HUES64 (cell line): ENCODE data around the gene CAV2.
"Not testable (repeated sequence)": the region's sequence is repeated elsewhere in the genome, so short reads cannot be mapped to it uniquely, and the experiment has no call there.

Experiments
- H3K27ac ChIP-seq: 2 replicates; pipeline ENCODE4 v1.7.0; 2013; ENCODE audit warnings: low read depth, low read length, inconsistent platforms
- H3K27me3 ChIP-seq: 2 replicates; pipeline ENCODE4 v1.6.1; 2013; ENCODE audit warnings: mild to moderate bottlenecking, low read length; ENCODE audit not compliant: insufficient read depth
- H3K36me3 ChIP-seq: 2 replicates; pipeline ENCODE4 v1.6.1; 2013; ENCODE audit warnings: mild to moderate bottlenecking, low read length; ENCODE audit not compliant: insufficient read depth
- H3K4me1 ChIP-seq: 2 replicates; pipeline ENCODE4 v1.6.1; 2013; ENCODE audit warnings: mild to moderate bottlenecking, low read length, moderate library complexity; ENCODE audit not compliant: insufficient read depth
- H3K4me3 ChIP-seq: 2 replicates; pipeline ENCODE4 v1.5.1; 2013; ENCODE audit warnings: mild to moderate bottlenecking, low read length, moderate library complexity
- H3K9ac ChIP-seq: 2 replicates; pipeline ENCODE4 v1.6.1; 2013; ENCODE audit warnings: mild to moderate bottlenecking, low read depth, low read length
- H3K9me3 ChIP-seq: 2 replicates; pipeline ENCODE4 v1.6.1; 2013; ENCODE audit warnings: low read depth, low read length; ENCODE audit not compliant: insufficient read depth
- WGBS: fragments of 150-250, 120-280 bp; methylation state at CpG from one replicate; pipeline ENCODE4 v1.1.7; 2013; ENCODE audit warnings: missing lambda C conversion rate; 5-methylcytosine and 5-hydroxymethylcytosine counted together

CAV2 gene

GRCh38 chr7:116477625-116478024 is 21.9 kb upstream of the CAV2 start:
- no peak overlapping the region for H3K4me3 ChIP-seq
- no peak overlapping the region for H3K9ac ChIP-seq
- H3K27ac ChIP-seq: no peak overlapping the region

GRCh38 chr7:116478834-116479233 is 20.7 kb upstream of the CAV2 start:
- WGBS: 78% methylated on average over 1 of the region's 2 CpGs
- H3K4me3 ChIP-seq: no peak overlapping the region
- H3K36me3 ChIP-seq: no peaks in the 10 kb centered on the region
- H3K4me1 ChIP-seq: peaks cover 4% of the 10 kb centered on the region; the same call in 1 of the 2 replicates
- H3K9me3 ChIP-seq: 0 out of 2 replicates have a peak, but pooled peaks cover 3% of the 10 kb centered on the region
- no peak overlapping the region for H3K9ac ChIP-seq
- H3K27ac ChIP-seq: no peak overlapping the region
- H3K27me3 ChIP-seq: no peaks in the 10 kb centered on the region

More at GRCh38 chr7:116477625-116478024, 21.9 kb upstream of the CAV2 start:
- H3K9me3 ChIP-seq: 0 out of 2 replicates have a peak, but pooled peaks cover 3% of the 10 kb centered on the region
- no peaks in the 10 kb centered on the region for H3K27me3 ChIP-seq
- 86% methylated on average over 1 of the region's 1 CpG for WGBS
- no peaks in the 10 kb centered on the region for H3K36me3 ChIP-seq
- H3K4me1 ChIP-seq: peaks cover 4% of the 10 kb centered on the region; the same call in 1 of the 2 replicates

- H3K4me3 ChIP-seq: no peak overlapping the region
- no peaks in the 10 kb centered on the region for H3K36me3 ChIP-seq
- H3K9me3 ChIP-seq: no peaks in the 10 kb centered on the region
- H3K27me3 ChIP-seq: no peaks in the 10 kb centered on the region
- no peak overlapping the region for H3K9ac ChIP-seq
- WGBS: 95% methylated on average over 2 of the region's 2 CpGs
- no peak overlapping the region for H3K27ac ChIP-seq
- H3K4me1 ChIP-seq: no peaks in the 10 kb centered on the region
Observed at GRCh38 chr7:116483271-116483942, 16.1 kb upstream of the CAV2 start.

- not testable (repeated sequence) for H3K27ac ChIP-seq, H3K36me3 ChIP-seq, H3K27me3 ChIP-seq, H3K9ac ChIP-seq, H3K4me1 ChIP-seq, H3K9me3 ChIP-seq, H3K4me3 ChIP-seq
- 95% methylated on average over 3 of the region's 4 CpGs for WGBS
Observed at GRCh38 chr7:116484389-116484788, 15.1 kb upstream of the CAV2 start.

GRCh38 chr7:116487907-116488521 is 11.5 kb upstream of the CAV2 start:
- H3K36me3 ChIP-seq: no peaks in the 10 kb centered on the region
- no peak overlapping the region for H3K27ac ChIP-seq
- no peaks in the 10 kb centered on the region for H3K27me3 ChIP-seq
- no peak overlapping the region for H3K9ac ChIP-seq
- no peaks in the 10 kb centered on the region for H3K9me3 ChIP-seq
- 88% methylated on average over 4 of the region's 5 CpGs for WGBS
- H3K4me3 ChIP-seq: no peak overlapping the region
- H3K4me1 ChIP-seq: no peaks in the 10 kb centered on the region

- Histone ChIP-seq H3K4me1 (no peaks in the 10 kb centered on the region), H3K4me3 (no peak overlapping the region), H3K9ac (no peak overlapping the region), H3K27me3 (no peaks in the 10 kb centered on the region), H3K36me3 (no peaks in the 10 kb centered on the region), H3K27ac (no peak overlapping the region), H3K9me3 (no peaks in the 10 kb centered on the region)
- no CpG with 5 or more reads among the region's 2 CpGs for WGBS
Observed at GRCh38 chr7:116490351-116490750, 9.2 kb upstream of the CAV2 start.

GRCh38 chr7:116491887-116492653 is 7.5 kb upstream of the CAV2 start:
- H3K9me3 ChIP-seq: no peaks in the 10 kb centered on the region
- H3K27ac ChIP-seq: no peak overlapping the region
- no peaks in the 10 kb centered on the region for H3K36me3 ChIP-seq
- no peak overlapping the region for H3K9ac ChIP-seq
- H3K27me3 ChIP-seq: no peaks in the 10 kb centered on the region
- H3K4me1 ChIP-seq: no peaks in the 10 kb centered on the region
- H3K4me3 ChIP-seq: no peak overlapping the region
- 71% methylated on average over 2 of the region's 3 CpGs for WGBS

- H3K9me3 ChIP-seq: no peaks in the 10 kb centered on the region
- no peaks in the 10 kb centered on the region for H3K4me1 ChIP-seq
- no peaks in the 10 kb centered on the region for H3K27me3 ChIP-seq
- no peak overlapping the region for H3K9ac ChIP-seq
- H3K36me3 ChIP-seq: no peaks in the 10 kb centered on the region
- H3K4me3 ChIP-seq: no peak overlapping the region
- no peak overlapping the region for H3K27ac ChIP-seq
- 95% methylated on average over 3 of the region's 3 CpGs for WGBS
Observed at GRCh38 chr7:116492654-116493109, 6.9 kb upstream of the CAV2 start.

- H3K4me1 ChIP-seq: no peaks in the 10 kb centered on the region
- no peaks in the 10 kb centered on the region for H3K36me3 ChIP-seq
- no CpG with 5 or more reads among the region's 1 CpG for WGBS
- H3K9ac ChIP-seq: no peak overlapping the region
- H3K9me3 ChIP-seq: no peaks in the 10 kb centered on the region
- no peak overlapping the region for H3K4me3 ChIP-seq
- H3K27me3 ChIP-seq: peaks cover 3% of the 10 kb centered on the region; the same call in 1 of the 2 replicates
- H3K27ac ChIP-seq: no peak overlapping the region
Observed at GRCh38 chr7:116493449-116493848, 6.1 kb upstream of the CAV2 start.

GRCh38 chr7:116494472-116494871 is 5.1 kb upstream of the CAV2 start:
- Histone ChIP-seq H3K9me3 (no peaks in the 10 kb centered on the region), H3K36me3 (no peaks in the 10 kb centered on the region), H3K9ac (no peak overlapping the region), H3K27me3 (peaks cover 10% of the 10 kb centered on the region), H3K4me3 (no peak overlapping the region), H3K27ac (no peak overlapping the region), H3K4me1 (0 out of 2 replicates have a peak, but pooled peaks cover 3% of the 10 kb centered on the region)
- WGBS: 100% methylated on average over 1 of the region's 2 CpGs

GRCh38 chr7:116495736-116496135 is 3.8 kb upstream of the CAV2 start:
- H3K9ac ChIP-seq: no peak overlapping the region
- H3K27me3 ChIP-seq: peaks cover 23% of the 10 kb centered on the region
- peaks cover 7% of the 10 kb centered on the region for H3K4me1 ChIP-seq
- no peaks in the 10 kb centered on the region for H3K36me3 ChIP-seq
- H3K27ac ChIP-seq: no peak overlapping the region
- H3K9me3 ChIP-seq: no peaks in the 10 kb centered on the region
- no peak overlapping the region for H3K4me3 ChIP-seq
- WGBS: 90% methylated on average over 1 of the region's 1 CpG
